H1 (cell line): ENCODE measurements around the gene ITGB5. TPM values are rescaled to one million over a fixed set of nuclear protein-coding genes. Genes with fewer than 3 reads are reported as not detected.

Experiments used
- CTCF ChIA-PET: fragments of 300-600 bp; sonication (Branson Sonifier 250); formaldehyde crosslinking; loops from one replicate; lab custom pipeline; 2021; ENCODE audit not compliant: partially characterized antibody; lab: Charles Lee
- POLR2A ChIA-PET: fragments of 300-600 bp; sonication (Branson Sonifier 250); formaldehyde crosslinking; loops from one replicate; lab custom pipeline; 2021; ENCODE audit warnings: inconsistent platforms; ENCODE audit not compliant: partially characterized antibody; lab: Charles Lee
- DNase-seq, 2 experiments: peaks; one replicate each; pipeline versions ENCODE4 v3.0.0 to v3.0.0-alpha.2; 2010 to 2022; ENCODE audit warnings: low spot score in 2 of 2, low read depth in 1 of 2, mixed read lengths in 1 of 2
- FAIRE-seq: peaks from 2 replicates; lab custom pipeline; 2011; peaks lifted over from hg19 to GRCh38; lab: Jason Lieb, UNC
- H2AFZ ChIP-seq: 2 replicates; pipeline ENCODE4 v1.8.1; 2012; ENCODE audit warnings: low read length, inconsistent platforms
- H2AK5ac ChIP-seq: 2 replicates; pipeline ENCODE4 v1.6.1; 2013; ENCODE audit warnings: low read depth, low read length
- H2BK120ac ChIP-seq: replicated peaks from 2 replicates; pipeline ENCODE3; 2013; ENCODE audit warnings: low read depth, low read length, inconsistent platforms
- H2BK12ac ChIP-seq: 2 replicates; pipeline ENCODE4 v1.6.1; 2013; ENCODE audit warnings: low read depth, low read length
- H2BK15ac ChIP-seq: 2 replicates; pipeline ENCODE4 v1.6.1; 2013; ENCODE audit warnings: low read length
- H2BK20ac ChIP-seq: 2 replicates; pipeline ENCODE4 v1.6.1; 2013; ENCODE audit warnings: low read length
- H2BK5ac ChIP-seq: 2 replicates; pipeline ENCODE4 v1.6.1; 2013; ENCODE audit warnings: low read depth, low read length
- H3K14ac ChIP-seq: 2 replicates; pipeline ENCODE4 v1.6.1; 2013; ENCODE audit warnings: inconsistent platforms; ENCODE audit not compliant: insufficient read length
- H3K18ac ChIP-seq: 2 replicates; pipeline ENCODE4 v1.6.1; 2013; ENCODE audit warnings: low read length; ENCODE audit errors: extremely low read depth
- H3K23ac ChIP-seq: 2 replicates; pipeline ENCODE4 v1.6.1; 2013; ENCODE audit warnings: inconsistent platforms; ENCODE audit not compliant: insufficient read length
- H3K23me2 ChIP-seq: 2 replicates; pipeline ENCODE4 v1.6.1; 2013; ENCODE audit warnings: low read depth, low read length
- H3K27ac ChIP-seq: 2 replicates; pipeline ENCODE4 v1.6.1; 2011; ENCODE audit warnings: low read depth, low read length, inconsistent platforms
- H3K27me3 ChIP-seq, 4 experiments: replicated peaks in 1 of 4; 1 replicate in 1 of 4; 2 replicates in 3 of 4; pipeline versions ENCODE4 v1.6.1 to v1.8.1; 2011 to 2013; ENCODE audit warnings: low read length in 3 of 4, mild to moderate bottlenecking in 3 of 4, inconsistent platforms in 2 of 4, mixed read lengths in 2 of 4, moderate library complexity in 1 of 4; ENCODE audit not compliant: control insufficient read depth in 3 of 4, insufficient read depth in 3 of 4; ENCODE audit errors: extremely low read depth in 1 of 4
- H3K36me3 ChIP-seq, 4 experiments: 2 replicates each; pipeline versions ENCODE4 v1.6.1 to v1.8.1; 2011 to 2013; ENCODE audit warnings: mild to moderate bottlenecking in 4 of 4, low read length in 3 of 4, moderate library complexity in 2 of 4, control low read depth in 1 of 4, inconsistent platforms in 1 of 4; ENCODE audit not compliant: insufficient read depth in 4 of 4, control insufficient read depth in 2 of 4
- H3K4ac ChIP-seq: replicated peaks from 2 replicates; pipeline ENCODE3; 2013; ENCODE audit warnings: low read length, low read depth, mixed read lengths, inconsistent platforms; ENCODE audit not compliant: insufficient read length
- H3K4me1 ChIP-seq, 4 experiments: replicated peaks in 1 of 4; 1 replicate in 1 of 4; 2 replicates in 3 of 4; pipeline versions ENCODE4 v1.6.1 to v1.8.1; 2011 to 2013; ENCODE audit warnings: low read length in 3 of 4, inconsistent platforms in 2 of 4, mixed read lengths in 1 of 4; ENCODE audit not compliant: insufficient read depth in 4 of 4, control insufficient read depth in 3 of 4
- H3K4me2 ChIP-seq, 2 experiments: 2 replicates each; pipeline versions ENCODE4 v1.6.1 to v1.8.1; 2011 to 2013; ENCODE audit warnings: low read depth in 2 of 2, low read length in 2 of 2, control low read depth in 1 of 2, inconsistent platforms in 1 of 2, mild to moderate bottlenecking in 1 of 2; ENCODE audit not compliant: insufficient read depth in 1 of 2
- H3K4me3 ChIP-seq, 4 experiments: fragments of 200-600, 300-600 bp in 1 of 4; sonication (generic), shearing (Covaris generic), sonication (Bioruptor Twin) in 1 of 4; 2 replicates each; pipeline versions ENCODE4 v1.5.1 to v1.8.1; 2011 to 2016; ENCODE audit warnings: low read length in 4 of 4, low read depth in 3 of 4, control low read depth in 2 of 4, inconsistent platforms in 2 of 4, mild to moderate bottlenecking in 2 of 4, mixed read lengths in 1 of 4, moderate library complexity in 1 of 4; ENCODE audit not compliant: insufficient read depth in 2 of 4; ENCODE audit errors: extremely low read depth in 1 of 4
- H3K56ac ChIP-seq: replicated peaks from 2 replicates; pipeline ENCODE3; 2013; ENCODE audit warnings: low read depth, mild to moderate bottlenecking, mixed read lengths, low read length, inconsistent platforms; ENCODE audit not compliant: insufficient read length
- H3K79me1 ChIP-seq: 2 replicates; pipeline ENCODE4 v1.6.1; 2013; ENCODE audit warnings: low read depth, low read length, control low read depth
- H3K79me2 ChIP-seq, 2 experiments: 2 replicates each; pipeline versions ENCODE4 v1.6.1 to v1.8.1; 2012 to 2013; ENCODE audit warnings: low read length in 2 of 2, mild to moderate bottlenecking in 2 of 2, inconsistent platforms in 1 of 2; ENCODE audit not compliant: insufficient read depth in 2 of 2, control insufficient read depth in 1 of 2
- H3K9ac ChIP-seq, 4 experiments: replicated peaks in 1 of 4; 1 replicate in 1 of 4; 2 replicates in 3 of 4; pipeline versions ENCODE4 v1.6.1 to v1.8.1; 2011 to 2013; ENCODE audit warnings: low read depth in 3 of 4, low read length in 3 of 4, control low read depth in 2 of 4, mild to moderate bottlenecking in 2 of 4, moderate library complexity in 2 of 4, inconsistent platforms in 1 of 4; ENCODE audit errors: extremely low read depth in 1 of 4
- H3K9me3 ChIP-seq, 2 experiments: 2 replicates each; pipeline versions ENCODE4 v1.6.1 to v1.8.1; 2012 to 2013; ENCODE audit warnings: mild to moderate bottlenecking in 2 of 2, moderate library complexity in 2 of 2, control low read depth in 1 of 2, inconsistent platforms in 1 of 2, low read depth in 1 of 2, low read length in 1 of 2, mixed read lengths in 1 of 2; ENCODE audit not compliant: insufficient read depth in 2 of 2
- H4K20me1 ChIP-seq, 2 experiments: replicated peaks in 1 of 2; 2 replicates each; pipeline versions ENCODE3 to v1.8.1; 2011 to 2013; ENCODE audit warnings: inconsistent platforms in 2 of 2, low read length in 2 of 2, mild to moderate bottlenecking in 1 of 2; ENCODE audit not compliant: insufficient read depth in 2 of 2, control insufficient read depth in 1 of 2
- H4K5ac ChIP-seq: 2 replicates; pipeline ENCODE4 v1.6.1; 2013; ENCODE audit warnings: low read length, low read depth, mixed read lengths, inconsistent platforms; ENCODE audit not compliant: insufficient read length
- H4K8ac ChIP-seq: 2 replicates; pipeline ENCODE4 v1.8.0; 2013; ENCODE audit warnings: mild to moderate bottlenecking, moderate library complexity, low read length, inconsistent platforms; ENCODE audit not compliant: insufficient read depth; ENCODE audit errors: extremely low read depth
- H4K91ac ChIP-seq: replicated peaks from 2 replicates; pipeline ENCODE3; 2013; ENCODE audit warnings: low read length, mixed read lengths, inconsistent platforms; ENCODE audit not compliant: insufficient read length
- BACH1 ChIP-seq: IDR thresholded peaks from 2 replicates; pipeline ENCODE4 v1.6.1; 2012; ENCODE audit warnings: low read length, improper control_type of control experiment
- HDAC2 ChIP-seq, 2 experiments: fragments of 300-600 bp in 1 of 2; sonication (generic) in 1 of 2; IDR thresholded peaks; 2 replicates each; pipeline ENCODE4 v1.6.1; 2011 to 2012; ENCODE audit warnings: low read depth in 2 of 2, low read length in 2 of 2, mild to moderate bottlenecking in 2 of 2, moderate library complexity in 2 of 2, borderline replicate concordance in 1 of 2, inconsistent platforms in 1 of 2
- JUN ChIP-seq: IDR thresholded peaks from 2 replicates; pipeline ENCODE4 v1.6.1; 2011; ENCODE audit warnings: low read depth, mild to moderate bottlenecking, improper control_type of control experiment, low read length
- KDM1A ChIP-seq: fragments of 200-600, 300-600 bp; sonication (generic); IDR thresholded peaks from 2 replicates; pipeline ENCODE4 v1.7.1; 2016; ENCODE audit warnings: mild to moderate bottlenecking, low read length, borderline replicate concordance
- PHF8 ChIP-seq: fragments of 200-600 bp; sonication (generic); conservative IDR thresholded peaks from 2 replicates; pipeline ENCODE4 v1.7.1; 2012; ENCODE audit warnings: low read depth, mild to moderate bottlenecking, inconsistent platforms, low read length, moderate library complexity
- POLR2AphosphoS5 ChIP-seq: IDR thresholded peaks from 2 replicates; pipeline ENCODE4 v1.6.1; 2011; ENCODE audit warnings: low read depth, low read length
- SAP30 ChIP-seq: fragments of 300-600 bp; sonication (generic); IDR thresholded peaks from 2 replicates; pipeline ENCODE4 v1.7.1; 2012; ENCODE audit warnings: low read length, moderate library complexity, mild to moderate bottlenecking, inconsistent platforms; ENCODE audit not compliant: insufficient read depth, insufficient replicate concordance
- SP2 ChIP-seq: IDR thresholded peaks from 2 replicates; pipeline ENCODE4 v1.6.1; 2012; ENCODE audit warnings: mild to moderate bottlenecking, low read length, inconsistent platforms
- SUZ12 ChIP-seq: fragments of 200-600 bp; sonication (generic); IDR thresholded peaks from 2 replicates; pipeline ENCODE4 v1.6.1; 2012; ENCODE audit warnings: mild to moderate bottlenecking, inconsistent platforms, low read length, moderate library complexity, mixed read lengths
- WGBS, 2 experiments: shearing (Covaris generic) in 1 of 2; methylation state at CpG; one replicate each; pipeline versions ENCODE4 v1.1.6 to v1.1.7; 2013 to 2015; ENCODE audit warnings: low lambda C conversion rate in 2 of 2, mixed read lengths in 2 of 2, inconsistent platforms in 1 of 2, low coverage in 1 of 2, missing lambda C conversion rate in 1 of 2; ENCODE audit not compliant: insufficient replicate concordance in 2 of 2, insufficient coverage in 1 of 2, insufficient read length in 1 of 2; ENCODE audit errors: extremely low coverage in 1 of 2, missing lambda C conversion rate in 1 of 2; 5-methylcytosine and 5-hydroxymethylcytosine counted together
- polyA plus RNA-seq, 7 experiments: library from polyadenylated mRNA; depleted of rRNA in 3 of 7; stranded (reverse) in 5 of 7; unstranded in 2 of 7; fragments of >200 nt in 5 of 7; fragments of 200-250 nt in 2 of 7; gene quantifications; 1 replicate in 5 of 7; 2 replicates in 1 of 7; 4 replicates in 1 of 7; pipeline versions ENCODE4 v1.2.1 to v1.2.3, GENCODE V29; 2011 to 2013; ENCODE audit warnings: missing spikeins in 2 of 7, mixed read lengths in 2 of 7
- total RNA-seq: library from RNA; stranded (reverse); fragmentation: NEBNext Ultra II Directional; extraction: Animal tissue kit (Norgen Biotek cat#: 25700); gene quantifications from 2 replicates; pipeline ENCODE4 v1.2.1, GENCODE V29; 2021

Gene ITGB5
- total and polyA plus RNA-seq, 2 of the 8 experiments (the other 6 are each of a cell fraction or from before 2014, with no cell fraction given) = 101 to 268 TPM

GRCh38 chr3:124881976-124882697 is 5.0 kb downstream of the ITGB5 start:
- WGBS, 2 experiments = 86% methylated on average over 11 of the region's 11 CpGs; no CpG with 5 or more reads in 1 of the 2 experiments
- Histone ChIP-seq H3K14ac (no peak overlapping the region), H3K56ac (no peak overlapping the region), H2BK5ac (peak overlapping the region; percentile 88; the same call in 1 of the 2 replicates), H3K9me3 (no peaks in the 10 kb centered on the region), H2BK12ac (peak overlapping the region; percentile 98; the same call in 1 of the 2 replicates), H3K23me2 (peaks cover 5% of the 10 kb centered on the region), H2BK20ac (peak overlapping the region; percentile 61), H4K8ac (no peak overlapping the region), H3K4me1 (peaks cover 7 to 25% (median 22%) of the 10 kb centered on the region in 4 experiments; a peak in 6 of 7 replicates), H3K79me2 (peaks cover 20 to 82% of the 10 kb centered on the region in 2 experiments), H3K4me3 (no peak overlapping the region), H2BK15ac (peak overlapping the region; percentile 61; the same call in 1 of the 2 replicates), H2BK120ac (no peak overlapping the region), H2AFZ (no peak overlapping the region), H2AK5ac (peak overlapping the region; percentile 85; the same call in 1 of the 2 replicates), H3K36me3 (no peaks in the 10 kb centered on the region), H3K9ac (peak overlapping the region in 1 of 4 experiments; percentile 28; a peak in 1 of 7 replicates), H3K23ac (no peak overlapping the region), H3K27me3 (no peaks in the 10 kb centered on the region), H4K91ac (peak overlapping the region; percentile 4), H4K5ac (no peak overlapping the region), H3K4me2 (peak overlapping the region in 1 of 2 experiments; percentile 47; a peak in 2 of 4 replicates), H3K79me1 (peaks cover 6% of the 10 kb centered on the region), H3K18ac (peak overlapping the region; percentile 95), H4K20me1 (peaks cover 2 to 5% of the 10 kb centered on the region in 2 experiments), H3K27ac (no peak overlapping the region), H3K4ac (peak overlapping the region; percentile 6)
- POLR2A ChIA-PET = interaction anchor here (0.9 to 4.2 kb wide), 7 partner anchors 10 to 136 kb away, joined by 3 to 20 read pairs (median 4); no protein-coding TSS in a partner anchor
- CTCF ChIA-PET = interaction anchor here (0.6 to 1.9 kb wide), 8 partner anchors 9 to 101 kb away, joined by 3 to 5 read pairs (median 4); no protein-coding TSS in a partner anchor
- DNase-seq = no peak
- no peak for FAIRE-seq
- TF ChIP-seq BACH1 = no peak
- no peak for TF ChIP-seq KDM1A
- TF ChIP-seq SAP30 = no peak
- TF ChIP-seq HDAC2 (IDR thresholded peaks at IDR 0.05; ENCODE audit: borderline replicate concordance in 1 of 2, low read depth in 2 of 2, low read length in 2 of 2) = no peak
- no peak for TF ChIP-seq SUZ12
- TF ChIP-seq POLR2AphosphoS5 = no peak
- no peak for TF ChIP-seq SP2
- TF ChIP-seq PHF8 = no peak
- no peak for TF ChIP-seq JUN
